MM.1S (cell line): Measurements from ENCODE around the gene GRIK3.

ENCODE experiments used
- DNase-seq: peaks from one replicate; pipeline ENCODE4 v3.0.0-alpha.2; 2015
- H2AFZ ChIP-seq: fragments of 300-600 bp; sonication (generic); 2 replicates; pipeline ENCODE4 v1.6.0; 2016; ENCODE audit warnings: antibody characterized with exemption, low read length
- H3F3A ChIP-seq: fragments of 300-600 bp; sonication (generic); 2 replicates; pipeline ENCODE4 v1.6.1; 2016; ENCODE audit warnings: mild to moderate bottlenecking, antibody characterized with exemption, low read length, moderate library complexity, mixed read lengths; ENCODE audit not compliant: insufficient read depth
- H3K27ac ChIP-seq: fragments of 300-600 bp; sonication (generic); 2 replicates; pipeline ENCODE4 v1.5.1; 2016; ENCODE audit warnings: mild to moderate bottlenecking, low read length
- H3K27me3 ChIP-seq: fragments of 300-600 bp; sonication (generic); replicated peaks from 2 replicates; pipeline ENCODE4 v1.6.0; 2016; ENCODE audit warnings: low read length; ENCODE audit not compliant: insufficient read depth
- H3K36me3 ChIP-seq: fragments of 300-600 bp; sonication (generic); replicated peaks from 2 replicates; pipeline ENCODE4 v1.6.1; 2016; ENCODE audit warnings: mild to moderate bottlenecking, low read length, mixed read lengths; ENCODE audit not compliant: insufficient read depth
- H3K4me1 ChIP-seq: fragments of 300-600 bp; sonication (generic); 2 replicates; pipeline ENCODE4 v1.6.1; 2016; ENCODE audit warnings: low read length, mixed read lengths
- H3K4me2 ChIP-seq: fragments of 300-600 bp; sonication (generic); 2 replicates; pipeline ENCODE4 v1.6.0; 2016; ENCODE audit warnings: low read depth, low read length
- H3K4me3 ChIP-seq: fragments of 300-600 bp; sonication (generic); 2 replicates; pipeline ENCODE4 v1.5.1; 2016; ENCODE audit warnings: low read length, mixed read lengths
- H3K79me2 ChIP-seq: fragments of 300-600 bp; sonication (generic); 2 replicates; pipeline ENCODE4 v1.6.1; 2016; ENCODE audit warnings: mixed run types, low read length, mixed read lengths
- H3K9ac ChIP-seq: fragments of 300-600 bp; sonication (generic); 2 replicates; pipeline ENCODE4 v1.6.1; 2016; ENCODE audit warnings: low read length, mixed read lengths
- H3K9me2 ChIP-seq: fragments of 300-600 bp; sonication (generic); replicated peaks from 2 replicates; pipeline ENCODE4 v1.6.1; 2016; ENCODE audit warnings: mild to moderate bottlenecking, low read length, mixed read lengths; ENCODE audit not compliant: insufficient read depth
- H3K9me3 ChIP-seq: fragments of 300-600 bp; sonication (generic); replicated peaks from 2 replicates; pipeline ENCODE4 v1.6.1; 2016; ENCODE audit warnings: mild to moderate bottlenecking, low read length, mixed read lengths; ENCODE audit not compliant: insufficient read depth
- H4K20me1 ChIP-seq: fragments of 300-600 bp; sonication (generic); 2 replicates; pipeline ENCODE4 v1.6.1; 2016; ENCODE audit warnings: mild to moderate bottlenecking, low read length, moderate library complexity, mixed read lengths; ENCODE audit not compliant: insufficient read depth
- CTCF ChIP-seq: fragments of 300-600 bp; sonication (generic); IDR thresholded peaks from 2 replicates; pipeline ENCODE4 v1.5.1; 2016; ENCODE audit warnings: antibody characterized with exemption, low read length, mixed read lengths
- EZH2 ChIP-seq: fragments of 300-600 bp; sonication (generic); optimal IDR thresholded peaks from 2 replicates; pipeline ENCODE3; 2017; ENCODE audit warnings: low read depth, mild to moderate bottlenecking, antibody characterized with exemption, low read length, mixed read lengths
- EZH2phosphoT487 ChIP-seq: fragments of 300-600 bp; sonication (generic); IDR thresholded peaks from 2 replicates; pipeline ENCODE4 v1.6.1; 2018; ENCODE audit warnings: antibody characterized with exemption, low read length

Gene GRIK3

GRCh38 chr1:37038227-37039093 lies 4.1 kb upstream of the GRIK3 start:
- DNase-seq: no peak
- Histone ChIP-seq H2AFZ (no peak overlapping the region), H3K79me2 (no peaks in the 10 kb centered on the region), H3K36me3 (no peaks in the 10 kb centered on the region), H3F3A (no peaks in the 10 kb centered on the region), H3K4me3 (no peak overlapping the region), H3K27me3 (peaks cover 90% of the 10 kb centered on the region), H3K9ac (no peak overlapping the region), H4K20me1 (no peaks in the 10 kb centered on the region), H3K4me2 (no peak overlapping the region), H3K9me3 (no peaks in the 10 kb centered on the region), H3K4me1 (no peaks in the 10 kb centered on the region), H3K27ac (no peak overlapping the region), H3K9me2 (no peaks in the 10 kb centered on the region)
- TF ChIP-seq CTCF: no peak
- TF ChIP-seq EZH2phosphoT487: no peak
- TF ChIP-seq EZH2: no peak

GRCh38 chr1:37037690-37038089 lies 3.4 kb upstream of the GRIK3 start:
- no peak for TF ChIP-seq EZH2
- no peak for TF ChIP-seq CTCF
- no peak for TF ChIP-seq EZH2phosphoT487
- Histone ChIP-seq H2AFZ (no peak overlapping the region), H3K36me3 (no peaks in the 10 kb centered on the region), H3K4me3 (no peak overlapping the region), H3K9ac (no peak overlapping the region), H3K9me3 (no peaks in the 10 kb centered on the region), H3K27me3 (peaks cover 93% of the 10 kb centered on the region), H3K79me2 (no peaks in the 10 kb centered on the region), H4K20me1 (no peaks in the 10 kb centered on the region), H3K9me2 (no peaks in the 10 kb centered on the region), H3K4me1 (no peaks in the 10 kb centered on the region), H3K27ac (no peak overlapping the region), H3F3A (no peaks in the 10 kb centered on the region), H3K4me2 (no peak overlapping the region)
- no peak for DNase-seq

- Histone ChIP-seq H4K20me1 (no peaks in the 10 kb centered on the region), H2AFZ (no peak overlapping the region), H3K36me3 (no peaks in the 10 kb centered on the region), H3K4me1 (no peaks in the 10 kb centered on the region), H3K27ac (no peak overlapping the region), H3K9me3 (no peaks in the 10 kb centered on the region), H3K27me3 (peaks cover 93% of the 10 kb centered on the region), H3K9ac (no peak overlapping the region), H3K79me2 (no peaks in the 10 kb centered on the region), H3K9me2 (no peaks in the 10 kb centered on the region), H3K4me2 (no peak overlapping the region), H3F3A (no peaks in the 10 kb centered on the region), H3K4me3 (no peak overlapping the region)
- no peak for DNase-seq
- TF ChIP-seq EZH2: no peak
- TF ChIP-seq CTCF: no peak
- no peak for TF ChIP-seq EZH2phosphoT487
Measured at GRCh38 chr1:37036667-37037053, 2.3 kb upstream of the GRIK3 start.
